ENCODE results near the gene PPP6R2.

DNA sequence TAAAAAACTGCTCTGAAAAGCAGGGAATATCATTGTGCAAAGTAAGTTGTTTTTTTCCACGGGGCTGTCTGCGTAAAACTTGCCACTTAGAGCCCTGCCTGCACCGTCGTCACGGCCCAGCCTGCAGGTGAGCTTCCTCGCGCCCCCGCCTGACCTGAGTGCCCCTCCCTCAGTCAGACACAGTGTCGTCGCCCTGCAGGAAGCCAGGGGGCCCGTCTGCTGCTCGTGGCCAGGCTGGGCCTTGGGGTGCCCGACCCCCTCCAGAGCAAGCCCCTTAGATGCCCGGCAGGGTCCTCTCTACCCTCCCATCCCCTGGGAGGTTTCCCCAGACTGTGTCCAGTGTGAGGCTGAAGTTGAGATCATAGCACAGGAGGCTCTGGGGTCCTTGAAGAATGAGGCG is 100.1 kb downstream of the PPP6R2 start:
- TF ChIP-seq, protein P1, sequence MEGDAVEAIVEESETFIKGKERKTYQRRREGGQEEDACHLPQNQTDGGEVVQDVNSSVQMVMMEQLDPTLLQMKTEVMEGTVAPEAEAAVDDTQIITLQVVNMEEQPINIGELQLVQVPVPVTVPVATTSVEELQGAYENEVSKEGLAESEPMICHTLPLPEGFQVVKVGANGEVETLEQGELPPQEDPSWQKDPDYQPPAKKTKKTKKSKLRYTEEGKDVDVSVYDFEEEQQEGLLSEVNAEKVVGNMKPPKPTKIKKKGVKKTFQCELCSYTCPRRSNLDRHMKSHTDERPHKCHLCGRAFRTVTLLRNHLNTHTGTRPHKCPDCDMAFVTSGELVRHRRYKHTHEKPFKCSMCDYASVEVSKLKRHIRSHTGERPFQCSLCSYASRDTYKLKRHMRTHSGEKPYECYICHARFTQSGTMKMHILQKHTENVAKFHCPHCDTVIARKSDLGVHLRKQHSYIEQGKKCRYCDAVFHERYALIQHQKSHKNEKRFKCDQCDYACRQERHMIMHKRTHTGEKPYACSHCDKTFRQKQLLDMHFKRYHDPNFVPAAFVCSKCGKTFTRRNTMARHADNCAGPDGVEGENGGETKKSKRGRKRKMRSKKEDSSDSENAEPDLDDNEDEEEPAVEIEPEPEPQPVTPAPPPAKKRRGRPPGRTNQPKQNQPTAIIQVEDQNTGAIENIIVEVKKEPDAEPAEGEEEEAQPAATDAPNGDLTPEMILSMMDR (conservative IDR thresholded peaks at IDR 0.05), result no peak
- no peak for TF ChIP-seq ZFX (IDR thresholded peaks at IDR 0.05)

All from C4-2B (cell line).